Upper lobe of right lung (tissue), 1 donor: ENCODE results near the gene SGSM2. TPM values are rescaled to one million over a fixed set of nuclear protein-coding genes. Genes with fewer than 3 reads are reported as not detected.

Source experiments
- ATAC-seq: fragments of 200-7000 bp; cut with Tn5 transposase; one replicate; pipeline ENCODE4 v1.9.1; 2020; ENCODE audit warnings: mild to moderate bottlenecking, moderate library complexity
- DNase-seq: peaks from one replicate; pipeline ENCODE4 v3.0.0-alpha.2; 2020
- H3K27ac ChIP-seq: fragments of 200-600 bp; one replicate; pipeline ENCODE4 v1.8.0; 2022
- H3K27me3 ChIP-seq: fragments of 200-600 bp; one replicate; pipeline ENCODE4 v1.8.0; 2022; ENCODE audit warnings: mild to moderate bottlenecking
- H3K36me3 ChIP-seq: fragments of 200-600 bp; one replicate; pipeline ENCODE4 v1.8.0; 2022
- H3K4me1 ChIP-seq: fragments of 200-600 bp; one replicate; pipeline ENCODE4 v1.8.0; 2022
- H3K4me3 ChIP-seq: fragments of 200-600 bp; one replicate; pipeline ENCODE4 v1.8.0; 2022; ENCODE audit warnings: mild to moderate bottlenecking
- H3K9me3 ChIP-seq: fragments of 200-600 bp; one replicate; pipeline ENCODE4 v1.8.0; 2022
- CTCF ChIP-seq: fragments of 200-600 bp; IDR thresholded peaks from one replicate; pipeline ENCODE4 v1.8.0; 2022; ENCODE audit warnings: antibody characterized with exemption
- intact Hi-C: fragments of 100-400 bp; cut with DNase I; formaldehyde crosslinking; loops from one replicate; pipeline ENCODE4 v1.11.0; 2022
- total RNA-seq: library from RNA; stranded (reverse); fragmentation: NEBNext Ultra II Directional; extraction: Animal tissue kit (Norgen Biotek cat#: 25700); gene quantifications from one replicate; pipeline ENCODE4 v1.2.1, GENCODE V29; 2021
- donor health status: DM: no; HTN: yes; CAD: no; lungs with severe emphysema.

The SGSM2 gene
- total RNA-seq, 1 donor from 2014 or later, result 55.0 TPM

GRCh38 chr17:2369551-2370210 lies 32.4 kb downstream of the SGSM2 start:
- peaks cover 43% of the 10 kb centered on the region for H3K36me3 ChIP-seq
- DNase-seq (no peak), ATAC-seq (no peak)
- intact Hi-C loops, result no loop called here
- no peak overlapping the region for H3K27ac ChIP-seq
- no peak overlapping the region for H3K4me3 ChIP-seq
- no peaks in the 10 kb centered on the region for H3K27me3 ChIP-seq
- H3K4me1 ChIP-seq, result no peaks in the 10 kb centered on the region
- H3K9me3 ChIP-seq, result no peaks in the 10 kb centered on the region
- no peak for TF ChIP-seq CTCF

- Histone ChIP-seq H3K27ac (no peak overlapping the region), H3K27me3 (no peaks in the 10 kb centered on the region), H3K9me3 (no peaks in the 10 kb centered on the region), H3K4me3 (no peak overlapping the region), H3K36me3 (peaks cover 45% of the 10 kb centered on the region), H3K4me1 (no peaks in the 10 kb centered on the region)
- intact Hi-C loops, result no loop called here
- no peak for TF ChIP-seq CTCF
- DNase-seq (no peak), ATAC-seq (no peak)
Measured at GRCh38 chr17:2370211-2370589, 32.9 kb downstream of the SGSM2 start.

DNA sequence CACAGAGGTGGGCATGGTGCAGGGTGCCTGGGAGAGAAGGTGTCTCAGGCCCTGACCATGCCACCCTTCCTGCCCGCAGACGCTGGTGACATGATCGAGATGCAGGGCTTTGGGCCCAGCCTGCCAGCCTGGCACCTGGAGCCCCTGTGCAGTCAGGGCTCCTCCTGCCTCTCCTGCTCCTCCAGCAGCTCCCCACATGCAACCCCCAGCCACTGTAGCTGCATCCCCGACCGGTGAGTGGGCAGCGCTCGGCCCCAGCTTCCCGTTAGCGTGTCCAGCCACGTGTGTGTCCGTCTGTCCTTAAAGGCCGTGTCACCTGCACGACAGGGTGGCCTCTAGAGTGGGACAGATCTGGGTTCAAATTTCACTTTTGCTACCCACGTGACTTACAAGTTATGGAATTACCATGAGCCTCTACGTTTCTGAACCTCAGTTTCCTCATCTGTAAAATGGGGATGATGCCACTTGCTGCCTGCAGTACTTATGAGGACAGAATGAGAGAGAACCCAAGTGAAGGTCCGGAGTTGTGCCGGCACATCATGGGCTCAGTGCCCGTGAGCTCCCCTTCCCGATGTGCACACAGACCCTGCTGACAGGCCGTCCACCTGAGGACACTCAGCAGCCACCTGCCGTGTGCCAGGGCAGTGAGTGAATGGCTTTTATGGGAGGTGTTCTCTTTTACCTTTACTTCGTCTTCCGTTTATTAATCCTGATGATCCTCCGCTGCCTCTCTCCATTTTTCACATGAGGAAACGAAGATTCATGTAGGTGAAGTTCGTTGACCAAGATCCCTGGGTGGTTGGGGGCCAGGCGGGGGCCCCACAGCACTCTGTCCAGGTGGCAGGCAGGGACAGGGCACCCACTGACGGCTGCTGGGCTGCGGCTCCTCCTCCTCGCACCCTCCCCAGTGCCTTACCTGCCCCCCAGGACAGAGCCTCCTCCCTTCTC lies 34.2 kb downstream of the SGSM2 start:
- intact Hi-C loops, result no loop called here
- H3K27ac ChIP-seq, result no peak overlapping the region
- no peaks in the 10 kb centered on the region for H3K27me3 ChIP-seq
- no peak overlapping the region for H3K4me3 ChIP-seq
- no peaks in the 10 kb centered on the region for H3K9me3 ChIP-seq
- no peak for TF ChIP-seq CTCF
- no peak for ATAC-seq
- H3K4me1 ChIP-seq, result no peaks in the 10 kb centered on the region
- DNase-seq, result no peak
- H3K36me3 ChIP-seq, result peaks cover 44% of the 10 kb centered on the region

- Histone ChIP-seq H3K27ac (no peak overlapping the region), H3K27me3 (no peaks in the 10 kb centered on the region), H3K4me3 (no peak overlapping the region), H3K36me3 (peaks cover 49% of the 10 kb centered on the region), H3K9me3 (no peaks in the 10 kb centered on the region), H3K4me1 (no peaks in the 10 kb centered on the region)
- TF ChIP-seq CTCF, result no peak
- no peak for DNase-seq
- ATAC-seq, result no peak
- intact Hi-C loops, result no loop called here
Measured at GRCh38 chr17:2372180-2372579, 34.9 kb downstream of the SGSM2 start.

DNA sequence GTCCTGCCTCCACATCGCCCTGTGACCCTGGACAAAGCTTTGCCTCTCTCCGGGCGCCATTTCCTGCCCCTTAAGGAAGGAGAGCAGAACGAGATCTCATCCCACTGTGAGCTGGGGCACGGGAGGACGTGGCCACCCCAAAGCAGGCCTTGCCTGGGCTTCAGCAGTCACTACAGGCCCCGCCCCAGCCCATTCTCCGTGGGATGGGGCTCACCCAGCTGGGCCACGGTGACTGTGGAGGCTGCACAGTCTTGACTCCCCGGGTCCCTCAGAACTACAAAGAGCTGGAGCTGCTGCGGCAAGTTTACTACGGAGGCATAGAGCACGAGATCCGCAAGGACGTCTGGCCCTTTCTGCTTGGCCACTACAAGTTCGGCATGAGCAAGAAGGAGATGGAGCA lies 35.4 kb downstream of the SGSM2 start:
- Histone ChIP-seq H3K4me1 (no peaks in the 10 kb centered on the region), H3K27me3 (no peaks in the 10 kb centered on the region), H3K9me3 (no peaks in the 10 kb centered on the region), H3K4me3 (no peak overlapping the region), H3K27ac (no peak overlapping the region), H3K36me3 (peaks cover 53% of the 10 kb centered on the region)
- no peak for DNase-seq
- intact Hi-C loops, result no loop called here
- no peak for TF ChIP-seq CTCF
- no peak for ATAC-seq
